GM12874 (cell line): Measurements from ENCODE around the gene HCN2.

Experiments
- CTCF ChIP-seq: IDR thresholded peaks from 2 replicates; pipeline ENCODE4 v1.5.1; 2011; ENCODE audit warnings: low read depth, mild to moderate bottlenecking, control low read depth, low read length, moderate library complexity; ENCODE audit not compliant: insufficient read depth

Gene HCN2

GRCh38 chr19:595326-596262, 5.9 kb downstream of the HCN2 start:
- TF ChIP-seq CTCF = no peak

GRCh38 chr19:596263-596655, 6.6 kb downstream of the HCN2 start:
- TF ChIP-seq CTCF = no peak

GRCh38 chr19:597406-598315, 8.0 kb downstream of the HCN2 start:
- no peak for TF ChIP-seq CTCF

GRCh38 chr19:601310-601709, 11.6 kb downstream of the HCN2 start:
- no peak for TF ChIP-seq CTCF

GRCh38 chr19:601790-602189, 12.1 kb downstream of the HCN2 start:
- TF ChIP-seq CTCF = no peak

- TF ChIP-seq CTCF = no peak
Observed at GRCh38 chr19:602391-603301, 13.0 kb downstream of the HCN2 start.
